GM23338 (cell line): ENCODE measurements around the gene CDK5RAP2. TPM values are rescaled to one million over a fixed set of nuclear protein-coding genes. Genes with fewer than 3 reads are reported as not detected.

ENCODE experiments used
- ATAC-seq: fragments of 200-7000 bp; cut with Tn5 transposase; 3 replicates; pipeline ENCODE4 v1.9.1; 2020
- DNase-seq: peaks from one replicate; pipeline ENCODE4 v3.0.0-alpha.2; 2015; ENCODE audit warnings: low spot score
- H2AFZ ChIP-seq: fragments of 200-600 bp; sonication (generic); 2 replicates; pipeline ENCODE4 v1.8.0; 2016; ENCODE audit warnings: antibody characterized with exemption, mild to moderate bottlenecking, moderate library complexity
- H3F3A ChIP-seq: fragments of 200-600 bp; sonication (generic); replicated peaks from 2 replicates; pipeline ENCODE4 v1.8.0; 2017; ENCODE audit warnings: antibody characterized with exemption, mixed run types, low read depth
- H3K27ac ChIP-seq: fragments of 200-600 bp; sonication (generic); 2 replicates; pipeline ENCODE4 v1.6.1; 2016; ENCODE audit warnings: low read depth
- H3K27me3 ChIP-seq: fragments of 200-600 bp; sonication (generic); 2 replicates; pipeline ENCODE4 v1.8.0; 2016; ENCODE audit warnings: mild to moderate bottlenecking, mixed run types, moderate library complexity; ENCODE audit not compliant: insufficient read depth
- H3K36me3 ChIP-seq: fragments of 200-600 bp; sonication (generic); 2 replicates; pipeline ENCODE4 v1.8.0; 2016; ENCODE audit warnings: mild to moderate bottlenecking; ENCODE audit not compliant: insufficient read depth
- H3K4me1 ChIP-seq: fragments of 200-600 bp; sonication (generic); 2 replicates; pipeline ENCODE4 v1.8.0; 2016; ENCODE audit warnings: mild to moderate bottlenecking, moderate library complexity; ENCODE audit not compliant: insufficient read depth
- H3K4me2 ChIP-seq: fragments of 200-600 bp; sonication (generic); 2 replicates; pipeline ENCODE4 v1.7.1; 2017; ENCODE audit warnings: mixed run types
- H3K4me3 ChIP-seq: fragments of 200-600 bp; sonication (generic); 2 replicates; pipeline ENCODE4 v1.6.1; 2016; ENCODE audit warnings: mixed run types
- H3K79me2 ChIP-seq: fragments of 200-600 bp; sonication (generic); replicated peaks from 2 replicates; pipeline ENCODE4 v1.8.0; 2017; ENCODE audit warnings: mild to moderate bottlenecking; ENCODE audit not compliant: insufficient read depth
- H3K9me2 ChIP-seq: fragments of 200-600 bp; sonication (generic); 2 replicates; pipeline ENCODE4 v1.8.0; 2017; ENCODE audit not compliant: insufficient read depth
- H4K20me1 ChIP-seq: fragments of 200-600 bp; sonication (generic); replicated peaks from 2 replicates; pipeline ENCODE4 v1.8.0; 2017; ENCODE audit warnings: mild to moderate bottlenecking; ENCODE audit not compliant: insufficient read depth
- H3K27ac Mint-ChIP-seq: 2 replicates; pipeline ENCODE4 v1.8.0; 2020; ENCODE audit warnings: inconsistent platforms, mild to moderate bottlenecking, moderate library complexity, mixed read lengths
- H3K27me3 Mint-ChIP-seq: 3 replicates; pipeline ENCODE4 v1.8.0; 2022; ENCODE audit warnings: low read depth, mild to moderate bottlenecking, moderate library complexity, mixed read lengths, inconsistent platforms; ENCODE audit not compliant: insufficient read depth, poor library complexity
- H3K36me3 Mint-ChIP-seq: 3 replicates; pipeline ENCODE4 v1.8.0; 2021; ENCODE audit warnings: low read depth, mild to moderate bottlenecking, inconsistent platforms, moderate library complexity, mixed read lengths
- H3K4me1 Mint-ChIP-seq: 3 replicates; pipeline ENCODE4 v1.8.0; 2020; ENCODE audit warnings: mild to moderate bottlenecking, inconsistent platforms, mixed read lengths
- H3K4me3 Mint-ChIP-seq: 3 replicates; pipeline ENCODE4 v1.8.0; 2021; ENCODE audit warnings: moderate library complexity, mild to moderate bottlenecking, inconsistent platforms, mixed read lengths
- H3K9me3 Mint-ChIP-seq: 3 replicates; pipeline ENCODE4 v1.8.0; 2020; ENCODE audit warnings: moderate library complexity, mild to moderate bottlenecking, inconsistent platforms, mixed read lengths
- EZH2 ChIP-seq: fragments of 200-600 bp; sonication (generic); IDR thresholded peaks from one replicate; pipeline ENCODE4 v1.8.0; 2017; ENCODE audit warnings: antibody characterized with exemption, mild to moderate bottlenecking, low read depth; ENCODE audit not compliant: unreplicated experiment
- EZH2phosphoT487 ChIP-seq: fragments of 200-600 bp; sonication (generic); IDR thresholded peaks from one replicate; pipeline ENCODE4 v1.8.1; 2018; ENCODE audit warnings: antibody characterized with exemption; ENCODE audit not compliant: unreplicated experiment
- JUNB ChIP-seq: IDR thresholded peaks from one replicate; pipeline ENCODE4 v1.6.1; 2016; ENCODE audit warnings: antibody characterized with exemption; ENCODE audit not compliant: unreplicated experiment
- NANOG ChIP-seq: IDR thresholded peaks from 2 replicates; pipeline ENCODE4 v1.6.1; 2016; ENCODE audit warnings: antibody characterized with exemption, borderline replicate concordance
- ZNF114 ChIP-seq: fragments of 250-450 bp; sonication (Bioruptor Pico); IDR thresholded peaks from 2 replicates; pipeline ENCODE4 v1.5.0; 2020; ENCODE audit warnings: mild to moderate bottlenecking, moderate library complexity
- polyA plus RNA-seq: library from polyadenylated mRNA; unstranded; fragments of >200 nt; fragmentation: Nextera tagmentation; extraction: Ambion mirVana; gene quantifications from 2 replicates; pipeline ENCODE4 v1.2.1, GENCODE V29; 2016
- total RNA-seq: library from RNA; depleted of rRNA; stranded (reverse); fragments of >200 nt; shearing (Covaris generic); gene quantifications from 2 replicates; pipeline ENCODE4 v1.2.3, GENCODE V29; 2014
- TF ChIP-seq, protein P1 (sequence below), 2 experiments: fragments of 200-600 bp in 1 of 2; sonication (generic) in 1 of 2; conservative IDR thresholded peaks; 2 replicates each; pipeline versions ENCODE4 v1.5.1 to v1.6.1; 2016 to 2017; ENCODE audit warnings: antibody characterized with exemption in 2 of 2, low read depth in 2 of 2, mild to moderate bottlenecking in 2 of 2, moderate library complexity in 1 of 2
- TF ChIP-seq, protein P2 (sequence below): IDR thresholded peaks from one replicate; pipeline ENCODE4 v1.6.1; 2018; ENCODE audit warnings: antibody characterized with exemption; ENCODE audit not compliant: unreplicated experiment
- TF ChIP-seq, protein P3 (sequence below): IDR thresholded peaks from 2 replicates; pipeline ENCODE4 v1.6.1; 2016; ENCODE audit warnings: antibody characterized with exemption

The CDK5RAP2 gene
- total and polyA plus RNA-seq, 2 experiments from 2014 or later, result 50.7 to 65.7 TPM

DNA sequence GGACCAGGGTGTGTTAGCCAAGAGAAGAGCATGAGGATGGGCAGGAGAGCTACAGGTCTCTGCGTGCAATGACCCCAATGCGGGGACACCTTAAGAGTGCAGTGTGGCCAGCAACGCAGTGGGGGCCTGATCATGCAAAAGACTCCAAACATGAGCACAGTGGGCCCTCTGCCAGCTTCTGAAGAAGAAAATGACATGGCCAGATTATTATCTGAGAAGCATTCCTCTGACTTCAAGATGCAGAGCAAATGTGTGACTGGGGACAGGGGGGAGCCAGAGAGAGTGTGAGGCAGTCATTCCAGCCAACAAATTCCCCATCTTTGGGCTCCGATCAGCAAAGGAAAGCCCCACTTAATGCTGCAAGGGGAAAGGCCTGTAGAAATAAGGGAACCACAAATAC lies 229.4 kb downstream of the CDK5RAP2 start (continued):
- TF ChIP-seq, protein P1, sequence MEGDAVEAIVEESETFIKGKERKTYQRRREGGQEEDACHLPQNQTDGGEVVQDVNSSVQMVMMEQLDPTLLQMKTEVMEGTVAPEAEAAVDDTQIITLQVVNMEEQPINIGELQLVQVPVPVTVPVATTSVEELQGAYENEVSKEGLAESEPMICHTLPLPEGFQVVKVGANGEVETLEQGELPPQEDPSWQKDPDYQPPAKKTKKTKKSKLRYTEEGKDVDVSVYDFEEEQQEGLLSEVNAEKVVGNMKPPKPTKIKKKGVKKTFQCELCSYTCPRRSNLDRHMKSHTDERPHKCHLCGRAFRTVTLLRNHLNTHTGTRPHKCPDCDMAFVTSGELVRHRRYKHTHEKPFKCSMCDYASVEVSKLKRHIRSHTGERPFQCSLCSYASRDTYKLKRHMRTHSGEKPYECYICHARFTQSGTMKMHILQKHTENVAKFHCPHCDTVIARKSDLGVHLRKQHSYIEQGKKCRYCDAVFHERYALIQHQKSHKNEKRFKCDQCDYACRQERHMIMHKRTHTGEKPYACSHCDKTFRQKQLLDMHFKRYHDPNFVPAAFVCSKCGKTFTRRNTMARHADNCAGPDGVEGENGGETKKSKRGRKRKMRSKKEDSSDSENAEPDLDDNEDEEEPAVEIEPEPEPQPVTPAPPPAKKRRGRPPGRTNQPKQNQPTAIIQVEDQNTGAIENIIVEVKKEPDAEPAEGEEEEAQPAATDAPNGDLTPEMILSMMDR (conservative IDR thresholded peaks at IDR 0.05; ENCODE audit: low read depth in 2 of 2), result no peak
- TF ChIP-seq NANOG (no peak), ZNF114 (no peak), EZH2 (no peak)
- TF ChIP-seq, protein P2, sequence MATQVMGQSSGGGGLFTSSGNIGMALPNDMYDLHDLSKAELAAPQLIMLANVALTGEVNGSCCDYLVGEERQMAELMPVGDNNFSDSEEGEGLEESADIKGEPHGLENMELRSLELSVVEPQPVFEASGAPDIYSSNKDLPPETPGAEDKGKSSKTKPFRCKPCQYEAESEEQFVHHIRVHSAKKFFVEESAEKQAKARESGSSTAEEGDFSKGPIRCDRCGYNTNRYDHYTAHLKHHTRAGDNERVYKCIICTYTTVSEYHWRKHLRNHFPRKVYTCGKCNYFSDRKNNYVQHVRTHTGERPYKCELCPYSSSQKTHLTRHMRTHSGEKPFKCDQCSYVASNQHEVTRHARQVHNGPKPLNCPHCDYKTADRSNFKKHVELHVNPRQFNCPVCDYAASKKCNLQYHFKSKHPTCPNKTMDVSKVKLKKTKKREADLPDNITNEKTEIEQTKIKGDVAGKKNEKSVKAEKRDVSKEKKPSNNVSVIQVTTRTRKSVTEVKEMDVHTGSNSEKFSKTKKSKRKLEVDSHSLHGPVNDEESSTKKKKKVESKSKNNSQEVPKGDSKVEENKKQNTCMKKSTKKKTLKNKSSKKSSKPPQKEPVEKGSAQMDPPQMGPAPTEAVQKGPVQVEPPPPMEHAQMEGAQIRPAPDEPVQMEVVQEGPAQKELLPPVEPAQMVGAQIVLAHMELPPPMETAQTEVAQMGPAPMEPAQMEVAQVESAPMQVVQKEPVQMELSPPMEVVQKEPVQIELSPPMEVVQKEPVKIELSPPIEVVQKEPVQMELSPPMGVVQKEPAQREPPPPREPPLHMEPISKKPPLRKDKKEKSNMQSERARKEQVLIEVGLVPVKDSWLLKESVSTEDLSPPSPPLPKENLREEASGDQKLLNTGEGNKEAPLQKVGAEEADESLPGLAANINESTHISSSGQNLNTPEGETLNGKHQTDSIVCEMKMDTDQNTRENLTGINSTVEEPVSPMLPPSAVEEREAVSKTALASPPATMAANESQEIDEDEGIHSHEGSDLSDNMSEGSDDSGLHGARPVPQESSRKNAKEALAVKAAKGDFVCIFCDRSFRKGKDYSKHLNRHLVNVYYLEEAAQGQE, result no peak

DNA sequence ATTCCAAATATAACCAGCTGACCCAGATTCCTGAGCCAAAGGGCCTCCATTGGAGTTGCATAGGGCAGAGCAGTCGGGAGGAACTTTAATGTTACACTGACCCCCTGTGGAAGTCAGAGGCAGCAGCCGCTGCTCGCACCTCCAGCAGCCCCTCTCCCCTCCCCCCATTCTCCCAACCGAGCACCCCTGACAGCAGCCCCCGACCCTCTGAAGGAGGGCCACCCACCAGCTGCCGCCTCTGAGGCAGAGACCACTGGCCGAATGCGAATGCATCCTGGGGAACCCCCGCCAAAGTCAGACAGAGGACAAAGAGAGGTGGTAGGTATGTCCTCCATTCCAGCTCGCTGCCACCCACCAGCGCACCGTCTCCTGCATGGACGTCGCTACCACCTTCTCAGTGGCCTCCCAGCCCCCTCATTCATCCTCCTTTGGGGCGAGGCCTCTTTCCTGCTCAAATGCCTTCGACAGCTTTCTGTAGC lies 231.0 kb downstream of the CDK5RAP2 start:
- Histone ChIP-seq H3F3A (no peaks in the 10 kb centered on the region), H3K27me3 (no peaks in the 10 kb centered on the region), H4K20me1 (no peaks in the 10 kb centered on the region), H2AFZ (peak overlapping the region; percentile 91), H3K79me2 (no peaks in the 10 kb centered on the region), H3K4me2 (peak overlapping the region; percentile 62; the same call in 1 of the 2 replicates), H3K9me2 (no peaks in the 10 kb centered on the region), H3K36me3 (no peaks in the 10 kb centered on the region), H3K4me1 (0 out of 2 replicates have a peak, but pooled peaks cover 4% of the 10 kb centered on the region), H3K4me3 (no peak overlapping the region; the same call in 1 of the 2 replicates), H3K27ac (no peak overlapping the region)
- peaks cover 8% of the 10 kb centered on the region for H3K27me3 Mint-ChIP-seq
- ATAC-seq (peak; percentile 97), DNase-seq (peak; percentile 88)
- no peak overlapping the region for H3K4me3 Mint-ChIP-seq
- H3K36me3 Mint-ChIP-seq, result peaks cover 3% of the 10 kb centered on the region; the same call in 1 of the 3 replicates
- H3K27ac Mint-ChIP-seq, result no peak overlapping the region
- peaks cover 10% of the 10 kb centered on the region for H3K4me1 Mint-ChIP-seq
- H3K9me3 Mint-ChIP-seq, result peaks cover 6% of the 10 kb centered on the region; the same call in 2 of the 3 replicates
- TF ChIP-seq EZH2phosphoT487 (no peak), ZNF114 (no peak), JUNB (no peak)
- TF ChIP-seq, protein P3, sequence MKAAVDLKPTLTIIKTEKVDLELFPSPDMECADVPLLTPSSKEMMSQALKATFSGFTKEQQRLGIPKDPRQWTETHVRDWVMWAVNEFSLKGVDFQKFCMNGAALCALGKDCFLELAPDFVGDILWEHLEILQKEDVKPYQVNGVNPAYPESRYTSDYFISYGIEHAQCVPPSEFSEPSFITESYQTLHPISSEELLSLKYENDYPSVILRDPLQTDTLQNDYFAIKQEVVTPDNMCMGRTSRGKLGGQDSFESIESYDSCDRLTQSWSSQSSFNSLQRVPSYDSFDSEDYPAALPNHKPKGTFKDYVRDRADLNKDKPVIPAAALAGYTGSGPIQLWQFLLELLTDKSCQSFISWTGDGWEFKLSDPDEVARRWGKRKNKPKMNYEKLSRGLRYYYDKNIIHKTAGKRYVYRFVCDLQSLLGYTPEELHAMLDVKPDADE, result no peak
- TF ChIP-seq, protein P2, result no peak
